Measurements from ENCODE around the gene DCXR.

DCXR gene

DNA sequence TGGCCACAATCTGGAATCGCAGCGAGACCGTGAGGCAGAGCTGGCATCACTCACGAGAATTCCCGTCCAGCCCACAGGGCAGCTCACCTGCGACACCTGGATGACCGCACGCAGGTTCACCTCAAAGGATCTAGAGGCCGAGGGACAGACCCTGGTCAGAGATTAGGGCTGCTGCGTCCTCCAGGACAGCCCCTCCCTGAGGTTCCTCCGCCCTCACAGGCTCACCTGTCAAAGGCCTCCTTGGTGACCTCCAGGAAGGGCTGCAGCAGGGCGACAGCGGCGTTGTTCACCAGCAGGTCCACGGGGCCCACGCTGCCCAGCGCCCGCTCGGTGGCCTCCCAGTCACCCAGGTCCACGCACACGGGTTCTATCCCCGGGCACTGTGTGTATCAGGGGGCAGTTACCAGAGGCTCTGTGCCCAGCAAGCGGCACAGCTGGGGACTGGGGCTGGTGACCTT, 834 bp downstream of the DCXR start:
- no peak for DNase-seq

DNA sequence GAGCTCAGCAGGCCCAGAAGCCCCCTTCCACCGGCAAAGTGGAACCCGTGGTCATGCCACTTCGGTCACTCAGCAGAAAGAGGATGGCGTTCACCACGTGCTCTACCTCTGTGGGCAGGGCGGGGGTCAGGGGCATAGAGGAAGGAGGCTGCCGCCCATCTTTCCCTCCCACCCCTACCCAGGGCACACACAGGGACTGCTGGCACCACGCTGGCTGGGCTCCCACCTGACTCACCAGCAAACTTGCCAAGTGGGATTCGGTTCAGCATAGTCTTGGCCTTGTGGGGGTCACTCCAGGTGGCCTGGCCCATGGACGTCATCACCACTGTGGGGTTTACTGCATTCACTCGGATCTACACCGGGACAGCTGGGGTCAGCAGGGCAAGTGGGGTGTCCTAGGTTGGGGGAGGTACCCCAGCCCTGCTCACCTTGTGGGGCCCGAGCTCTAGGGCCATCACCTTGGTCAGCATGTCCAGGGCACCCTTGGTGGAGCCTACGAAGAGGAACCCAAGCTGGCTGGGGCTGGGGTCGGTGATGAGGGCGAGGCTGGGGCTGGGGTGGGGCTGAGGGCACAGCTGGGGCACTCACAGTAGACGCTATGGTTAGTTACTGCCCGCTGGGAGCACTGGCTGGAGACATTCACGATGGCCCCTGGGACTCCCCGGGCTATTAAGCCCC, 1.4 kb downstream of the DCXR start:
- DNase-seq = no peak

DNA sequence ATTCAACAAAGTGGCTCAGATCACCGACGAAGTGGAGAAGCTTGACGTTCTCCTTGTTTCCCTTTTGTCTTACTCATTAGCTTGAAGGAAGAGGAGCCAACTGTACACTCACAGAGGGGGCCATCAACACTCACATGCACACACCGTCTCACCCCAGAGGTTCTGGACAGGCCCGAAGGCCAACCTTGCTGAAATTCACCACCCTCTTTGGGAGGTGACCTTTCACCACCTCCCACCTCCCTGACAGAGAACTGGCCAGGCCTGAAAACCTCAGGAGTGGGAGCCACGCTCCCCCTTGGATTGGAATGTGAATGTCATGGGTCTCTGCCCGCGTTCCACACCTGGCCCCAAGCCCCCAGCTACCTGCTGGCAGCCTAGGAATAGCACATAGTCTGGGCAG, 2.0 kb downstream of the DCXR start:
- DNase-seq = no peak

DNA sequence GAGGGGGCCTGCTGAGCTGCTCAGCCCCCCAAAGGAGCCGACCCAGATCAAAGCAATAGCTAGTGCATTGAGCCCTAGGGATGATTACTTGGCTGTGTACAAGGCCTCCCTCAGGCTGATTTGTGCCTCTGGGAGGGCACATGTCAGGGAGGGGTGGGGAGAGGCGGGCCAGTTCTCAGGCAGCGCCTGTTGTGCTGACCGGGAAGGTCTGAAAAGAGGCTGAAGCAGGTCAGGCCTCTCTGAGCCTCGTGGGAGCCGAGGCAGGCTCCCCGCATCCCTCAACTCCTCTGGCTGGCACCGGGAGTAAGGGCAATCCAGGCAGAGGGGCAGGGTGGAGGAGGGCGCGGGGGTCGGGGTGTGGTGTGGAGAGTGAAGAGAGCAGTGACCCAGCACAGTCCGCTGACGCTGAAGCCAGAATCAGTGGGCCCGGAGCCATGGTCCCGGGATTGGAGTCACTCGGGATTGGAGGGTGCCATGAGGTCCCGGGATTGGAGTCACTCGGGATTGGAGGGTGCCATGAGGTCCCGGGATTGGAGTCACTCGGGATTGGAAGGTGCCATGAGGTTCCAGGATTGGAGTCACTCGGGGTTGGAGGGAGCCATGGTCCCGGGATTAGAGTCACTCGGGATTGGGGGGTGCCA, 3.0 kb downstream of the DCXR start:
- no peak for DNase-seq

DNA sequence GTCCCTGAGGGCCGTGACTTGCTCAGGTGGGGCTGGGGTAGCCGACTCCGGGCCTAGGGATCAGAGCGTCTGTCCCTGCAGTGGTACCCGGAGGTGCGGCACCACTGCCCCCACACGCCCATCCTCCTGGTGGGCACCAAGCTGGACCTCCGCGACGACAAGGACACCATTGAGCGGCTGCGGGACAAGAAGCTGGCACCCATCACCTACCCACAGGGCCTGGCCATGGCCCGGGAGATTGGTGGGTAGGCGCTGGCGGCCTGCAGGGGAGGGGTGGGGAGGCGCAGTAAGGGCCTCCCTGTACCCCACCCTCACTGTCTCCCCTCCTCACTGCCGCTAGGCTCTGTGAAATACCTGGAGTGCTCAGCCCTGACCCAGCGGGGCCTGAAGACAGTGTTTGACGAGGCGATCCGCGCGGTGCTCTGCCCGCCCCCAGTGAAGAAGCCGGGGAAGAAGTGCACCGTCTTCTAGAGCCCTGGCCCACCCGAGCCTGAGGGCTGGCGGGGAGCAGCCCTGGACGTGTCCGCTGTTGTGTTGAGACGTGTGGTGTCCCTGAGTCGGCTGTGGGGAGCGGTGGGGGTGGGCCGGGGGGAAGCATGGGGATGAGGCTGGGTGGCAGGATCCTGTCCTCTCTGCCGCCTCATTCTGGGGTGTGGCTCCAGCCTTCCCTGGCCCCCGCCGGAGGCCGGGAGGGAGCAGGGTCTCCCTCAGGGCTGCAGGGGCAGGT, 4.0 kb downstream of the DCXR start:
- no peak for DNase-seq

DNA sequence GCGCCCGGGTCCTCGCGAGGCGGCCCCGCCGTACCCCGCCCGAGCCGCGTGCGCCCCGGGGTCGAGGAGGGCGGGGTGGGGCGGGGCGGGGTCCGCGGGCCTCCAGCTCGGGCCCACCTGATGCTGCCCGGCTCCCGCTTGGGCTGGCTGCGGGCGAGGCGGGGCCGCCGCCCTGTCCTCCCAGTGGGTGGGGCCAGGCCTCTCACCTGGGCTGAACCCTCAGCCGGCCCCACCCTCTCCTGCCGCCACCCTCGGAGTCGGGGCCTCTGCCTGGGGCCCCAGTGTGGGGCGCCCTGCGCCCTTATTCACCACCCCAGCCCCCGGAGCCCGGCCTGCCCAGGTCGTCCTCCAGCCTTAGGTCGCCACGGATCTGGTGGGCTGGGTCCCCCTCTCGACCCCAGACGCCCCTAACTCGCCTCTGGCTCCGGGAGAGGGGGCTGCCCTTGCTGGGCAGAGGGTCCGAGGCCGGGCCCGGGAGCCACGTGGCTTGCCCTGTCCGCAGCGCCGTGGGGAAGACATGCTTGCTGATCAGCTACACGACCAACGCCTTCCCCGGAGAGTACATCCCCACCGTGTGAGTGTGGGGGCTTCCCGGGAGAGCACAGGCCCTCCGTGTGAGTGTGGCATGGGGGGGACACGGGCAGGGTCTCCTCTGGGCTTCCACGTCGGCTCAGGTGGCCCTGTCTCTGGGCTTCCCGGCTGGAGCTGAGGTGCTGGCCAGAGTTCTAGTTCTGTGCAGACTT, 5.4 kb downstream of the DCXR start:
- peak; percentile 40 to 51 for DNase-seq

DNA sequence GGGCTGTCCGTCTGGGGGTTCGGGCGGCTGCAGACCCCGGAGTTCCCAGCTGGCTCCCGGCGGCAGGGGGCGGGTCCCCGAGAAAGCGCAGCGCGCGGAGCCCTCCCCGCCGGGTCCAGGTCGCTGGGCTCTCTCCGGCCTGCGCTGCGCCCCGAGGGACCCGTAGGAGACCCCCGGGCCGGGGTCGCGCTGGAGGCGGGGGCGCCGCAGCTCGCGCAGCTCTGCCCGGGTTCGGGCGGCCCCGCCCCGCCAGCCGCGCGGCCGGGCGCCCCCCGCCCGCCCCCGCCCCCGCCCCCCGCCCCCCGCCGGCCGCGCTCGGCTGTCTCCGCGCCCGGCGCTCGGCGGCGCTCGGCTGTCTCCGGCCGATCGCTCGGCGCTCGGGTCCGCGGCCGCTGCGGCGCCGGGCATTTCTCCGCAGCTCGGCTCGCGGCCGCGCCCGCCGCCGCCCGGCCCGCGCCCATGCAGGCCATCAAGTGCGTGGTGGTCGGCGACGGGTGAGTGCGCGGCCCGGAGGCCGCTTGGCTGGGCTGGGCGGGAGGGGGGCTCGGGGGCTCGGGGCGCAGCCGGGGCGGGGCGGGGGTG, 6.1 kb downstream of the DCXR start, which contains the start of gene RAC3:
TSS of gene RAC3 (plus strand) at position 376 of the 582 bp plus-strand sequence. CDS start at position 460, 84 bp downstream.
- no peak for DNase-seq

DNA sequence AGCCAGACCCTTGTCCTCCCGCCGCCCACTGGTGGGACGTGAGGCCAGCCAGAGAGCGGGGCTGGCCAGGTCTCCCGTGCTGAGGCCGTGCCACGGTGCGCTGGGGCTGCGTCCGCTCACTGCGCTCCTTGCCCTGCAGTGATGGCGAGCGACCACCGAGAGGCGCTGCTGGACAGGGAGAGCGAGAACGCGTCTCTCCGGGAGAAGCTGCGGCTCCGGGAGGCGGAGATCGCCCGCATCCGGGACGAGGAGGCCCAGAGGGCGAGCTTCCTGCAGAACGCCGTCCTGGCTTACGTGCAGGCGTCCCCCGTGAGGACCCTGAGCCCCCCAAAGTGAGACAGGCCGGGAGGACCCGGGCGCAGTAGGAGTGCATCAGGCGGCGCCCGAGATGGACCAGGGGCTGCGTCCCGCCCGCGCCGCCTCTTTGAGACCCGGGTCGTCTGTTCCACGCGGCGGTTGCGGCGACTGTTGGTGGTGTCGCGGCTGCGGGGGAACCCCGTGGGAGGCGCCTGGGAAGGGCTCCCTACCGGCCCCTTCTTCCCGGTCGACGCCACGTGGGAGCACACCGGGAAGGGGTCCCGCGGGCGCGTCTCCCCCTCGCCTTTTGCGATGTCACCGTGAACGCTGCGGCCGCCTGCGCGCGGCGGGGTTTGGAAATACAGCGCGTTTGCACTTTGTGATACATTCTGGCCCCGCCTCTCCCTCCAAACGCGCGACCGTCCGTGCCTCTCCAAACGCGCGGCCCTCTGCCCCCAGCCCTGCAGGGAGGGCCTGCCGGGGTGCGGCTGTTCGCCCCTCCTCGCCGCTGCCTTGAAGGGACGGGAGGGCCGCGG, 6.8 kb downstream of the DCXR start:
- DNase-seq = peak; percentile 81 to 83

DNA sequence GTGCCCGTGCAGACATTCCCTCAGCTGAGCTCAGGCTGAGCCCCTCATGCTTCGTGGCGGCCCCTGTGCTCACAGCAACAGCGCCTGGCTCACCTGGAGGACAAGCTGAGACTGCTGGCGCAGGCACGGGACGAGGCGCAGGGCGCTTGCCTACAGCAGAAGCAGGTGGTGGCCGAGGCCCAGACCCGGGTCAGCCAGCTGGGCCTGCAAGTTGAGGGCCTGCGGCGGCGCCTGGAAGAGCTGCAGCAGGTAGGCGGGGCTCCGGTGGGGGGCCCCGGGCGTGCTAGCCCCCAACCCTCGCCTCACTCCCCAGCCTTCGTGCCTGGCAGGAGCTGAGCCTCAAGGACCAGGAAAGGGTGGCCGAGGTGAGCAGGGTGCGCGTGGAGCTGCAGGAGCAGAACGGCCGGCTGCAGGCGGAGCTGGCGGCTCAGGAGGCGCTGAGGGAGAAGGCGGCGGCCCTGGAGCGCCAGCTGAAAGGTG, 7.5 kb downstream of the DCXR start:
- DNase-seq = no peak

DNA sequence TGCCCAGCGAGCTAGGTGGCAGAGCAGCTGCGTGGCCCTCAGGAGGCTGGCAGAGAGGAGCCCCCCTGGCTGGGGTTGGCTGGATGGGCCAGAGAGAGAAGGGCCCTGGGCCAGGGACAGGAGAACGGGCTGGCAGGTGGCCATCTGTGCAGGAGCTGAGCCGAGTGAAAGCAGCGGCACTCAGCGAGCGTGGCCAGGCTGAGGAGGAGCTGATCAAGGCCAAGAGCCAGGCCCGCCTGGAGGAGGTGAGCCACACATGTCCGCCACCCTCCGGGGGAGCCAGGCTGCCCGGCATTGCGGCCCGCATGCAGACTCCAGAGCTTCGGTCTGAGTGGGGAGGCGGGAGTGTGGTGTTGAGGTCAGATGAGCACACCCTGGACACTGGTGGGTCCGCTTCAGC, 8.1 kb downstream of the DCXR start:
- DNase-seq = no peak

DNA sequence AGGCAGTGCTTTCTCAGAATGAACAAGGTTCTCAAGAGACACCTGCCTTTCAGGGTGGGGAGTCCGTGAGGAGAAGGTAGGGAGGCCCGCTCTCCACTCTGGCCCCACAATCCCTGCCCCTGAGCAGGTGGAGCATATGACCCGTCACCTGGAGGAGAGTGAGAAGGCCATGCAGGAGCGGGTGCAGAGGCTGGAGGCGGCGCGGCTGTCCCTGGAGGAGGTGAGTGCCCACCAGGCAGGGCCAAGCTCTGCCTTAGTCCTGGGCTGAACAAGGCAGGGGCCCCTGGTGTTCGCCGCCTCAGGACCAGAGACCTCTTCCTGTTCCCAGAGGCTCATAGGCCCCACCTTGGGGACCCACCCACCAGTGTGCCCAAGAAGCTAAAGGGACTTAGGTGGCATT, 8.5 kb downstream of the DCXR start:
- no peak for DNase-seq

DNA sequence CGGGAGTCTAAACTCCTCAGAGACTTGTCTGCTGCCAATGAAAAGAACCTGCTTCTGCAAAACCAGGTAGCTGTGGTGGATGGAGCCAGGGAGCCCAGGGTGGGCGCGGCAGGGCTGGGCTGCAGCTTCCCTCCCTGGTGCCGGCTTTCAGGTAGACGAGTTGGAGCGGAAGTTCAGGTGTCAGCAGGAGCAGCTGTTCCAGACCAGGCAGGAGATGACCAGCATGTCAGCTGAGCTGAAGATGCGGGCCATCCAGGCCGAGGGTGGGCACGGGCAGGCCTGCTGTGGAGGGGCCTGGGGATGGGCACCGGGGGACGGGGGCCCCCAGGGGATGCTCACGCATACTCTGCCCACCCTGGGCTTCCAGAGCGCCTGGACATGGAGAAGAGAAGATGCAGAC, 9.3 kb downstream of the DCXR start:
- DNase-seq = no peak

DNA sequence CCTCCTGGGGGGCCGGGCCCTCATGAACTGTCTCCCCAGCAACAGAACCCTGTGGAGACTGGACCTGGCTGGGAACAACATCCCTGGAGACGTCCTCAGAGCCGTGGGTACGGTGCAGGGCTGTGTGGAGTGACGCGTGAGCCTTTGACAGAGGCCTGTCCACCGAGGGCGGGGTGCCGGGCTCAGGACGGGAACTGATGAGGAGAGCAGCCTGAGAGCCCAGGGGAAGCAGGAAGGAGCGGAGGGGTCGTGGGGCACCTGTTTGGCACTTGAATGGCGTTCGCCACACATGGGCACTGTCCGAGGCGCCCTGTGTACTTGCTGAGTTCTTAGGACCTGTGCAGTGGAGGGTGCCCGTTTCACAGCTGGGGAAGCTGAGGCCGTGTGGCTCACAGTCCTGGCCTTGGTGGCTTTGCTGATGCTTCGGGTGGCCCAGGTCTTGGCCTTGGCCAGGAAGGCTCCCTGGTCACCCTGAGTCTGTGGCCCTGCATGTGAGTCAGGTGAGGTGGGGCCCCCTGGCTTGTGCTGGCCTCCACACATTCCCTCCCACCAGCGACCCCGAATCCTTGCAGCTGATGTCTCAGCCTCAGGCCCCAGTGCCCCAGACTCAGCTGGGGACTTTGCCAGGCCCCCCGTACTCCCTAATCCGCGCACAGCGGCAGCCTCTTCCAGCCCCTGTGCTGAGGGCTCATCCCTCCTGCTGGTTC, 11.9 kb downstream of the DCXR start:
- DNase-seq = no peak

DNA sequence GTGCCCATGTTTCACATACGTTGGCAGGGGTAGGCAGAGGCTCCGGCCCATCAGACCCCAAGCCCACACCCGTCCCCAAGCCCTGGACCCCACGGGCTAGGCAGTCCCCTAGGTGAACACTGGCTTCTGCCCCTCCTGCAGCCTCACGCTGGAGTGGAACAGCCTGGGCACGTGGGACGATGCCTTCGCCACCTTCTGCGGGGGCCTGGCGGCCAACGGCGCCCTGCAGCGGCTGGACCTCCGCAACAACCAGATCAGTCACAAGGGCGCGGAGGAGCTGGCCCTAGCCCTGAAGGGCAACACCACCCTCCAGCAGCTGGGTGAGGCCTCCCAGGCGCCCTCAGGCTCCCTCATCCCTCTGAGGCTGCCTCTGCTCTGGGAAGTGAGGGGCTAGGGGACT, 12.6 kb downstream of the DCXR start:
- DNase-seq = no peak

DNA sequence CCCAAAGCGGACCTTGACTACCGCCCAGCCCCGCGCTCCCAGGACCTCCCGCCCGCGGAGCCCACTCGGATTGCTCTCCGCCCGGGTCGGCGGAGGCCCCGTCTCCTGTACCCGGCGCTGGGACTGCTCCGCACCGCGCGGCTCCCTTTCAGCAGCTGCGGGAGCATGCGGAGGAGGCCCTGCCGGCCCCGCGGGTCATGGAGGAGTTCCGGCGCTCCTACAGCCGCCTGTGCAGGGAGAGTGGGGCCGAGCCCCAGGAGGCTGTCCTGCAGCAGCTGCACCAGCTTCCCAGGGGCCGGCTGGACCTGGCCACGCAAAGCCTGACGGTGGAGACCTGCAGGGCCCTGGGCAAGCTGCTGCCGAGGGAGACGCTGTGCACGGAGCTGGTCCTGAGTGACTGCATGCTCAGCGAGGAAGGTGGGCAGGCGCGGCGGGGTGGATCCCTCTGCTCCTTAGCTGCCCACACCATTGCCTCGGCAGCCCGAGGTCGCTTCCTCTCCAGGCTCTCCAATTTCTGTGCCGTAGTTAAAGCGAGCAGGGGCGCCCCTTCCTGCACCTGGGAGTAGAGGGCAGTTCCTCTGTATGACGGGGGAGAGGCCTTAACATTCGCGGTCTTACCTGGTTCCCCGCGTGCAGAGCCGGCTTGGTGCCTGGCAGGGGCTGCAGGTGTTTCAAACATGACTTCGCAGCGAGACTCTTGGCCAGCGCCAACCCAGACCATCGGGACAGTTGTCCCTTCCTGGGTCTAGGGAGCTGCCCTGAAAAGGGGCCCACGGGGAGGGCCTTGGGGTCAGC, 13.9 kb downstream of the DCXR start:
- DNase-seq = no peak

DNA sequence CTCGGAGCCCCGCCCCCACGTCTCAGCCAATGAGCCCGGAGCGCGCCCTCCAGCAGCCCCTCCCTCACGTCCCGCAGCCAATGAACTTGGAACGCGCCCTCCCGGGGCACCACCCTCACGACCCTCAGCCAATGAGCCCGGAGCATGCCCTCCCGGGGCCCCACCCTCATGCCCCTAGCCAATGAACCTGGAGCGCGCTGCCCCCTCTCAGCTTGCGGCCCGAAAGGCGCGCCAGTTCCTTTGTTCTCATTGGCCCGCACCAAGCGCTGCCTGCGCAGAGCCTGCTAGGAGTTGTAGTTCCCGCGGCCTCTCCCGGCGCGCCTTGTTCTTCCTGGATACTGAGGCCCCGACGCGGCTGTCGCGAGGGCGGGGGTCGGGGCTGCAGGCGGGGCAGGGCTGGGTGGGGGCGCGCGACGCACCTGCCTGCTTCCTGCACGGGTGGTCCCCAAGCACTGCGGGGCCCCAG, 14.5 kb downstream of the DCXR start, which contains the start of gene LRRC45:
TSS of gene LRRC45 (plus strand) at position 325 of the 466 bp plus-strand sequence. CDS start 339 bp downstream, outside the sequence.
- peak; percentile 100 for DNase-seq

DNA sequence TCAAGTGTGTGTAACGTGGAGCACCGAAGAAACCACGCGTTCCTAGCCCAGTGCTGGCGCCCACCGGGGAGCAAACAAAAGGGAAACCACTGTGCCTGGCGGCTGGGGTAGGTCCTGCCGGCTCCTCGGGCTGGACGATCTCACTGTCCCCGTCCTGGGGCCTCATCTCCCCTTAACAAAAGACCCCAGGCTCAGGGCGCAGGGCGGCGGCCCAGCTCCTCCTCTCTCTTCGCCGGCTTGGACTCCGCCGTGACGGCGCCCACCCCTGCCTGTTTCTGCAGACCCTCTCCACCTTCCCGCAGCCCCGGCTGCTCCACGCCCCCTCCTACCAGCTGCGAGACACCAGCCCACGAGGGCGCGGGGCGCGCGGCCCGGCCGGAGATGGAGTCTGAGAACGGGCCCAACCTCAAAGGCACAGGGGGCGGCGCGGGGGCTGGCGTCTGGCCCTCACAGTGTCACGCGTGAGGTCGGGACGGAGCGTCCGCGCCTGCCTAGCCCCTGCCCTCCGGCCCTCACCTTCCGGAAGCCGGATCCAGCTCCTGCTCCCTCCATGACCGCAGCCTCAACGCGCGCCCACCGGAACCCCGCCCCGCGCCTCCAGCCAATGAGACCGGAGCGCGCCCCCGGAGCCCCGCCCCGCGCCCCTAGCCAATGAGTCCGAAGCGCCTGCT, 15.1 kb downstream of the DCXR start, which contains the start of gene CENPX:
TSS of gene CENPX (minus strand) at position 569 of the 671 bp plus-strand sequence. CDS start at position 552, 17 bp downstream.
- DNase-seq = no peak

DNA sequence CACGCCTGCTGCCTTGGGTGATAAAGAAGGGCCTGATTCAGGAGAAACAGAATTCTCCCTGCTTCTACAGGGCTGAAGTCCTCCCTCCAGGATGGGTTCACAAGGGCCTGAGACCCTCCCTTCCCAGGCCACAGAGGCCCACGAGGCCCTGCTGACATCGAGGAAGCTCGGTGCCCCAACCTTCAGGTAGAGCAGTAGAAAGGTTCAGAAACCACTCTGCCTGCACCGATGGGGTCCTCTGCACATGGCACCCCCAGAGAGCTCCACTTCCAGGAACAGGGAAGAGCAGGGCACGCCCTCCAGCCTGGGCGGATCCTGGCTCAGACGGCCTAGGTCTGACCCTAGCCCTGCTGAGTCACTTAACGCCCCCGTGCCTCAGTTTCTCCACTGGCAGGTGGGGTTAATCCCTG, 15.6 kb downstream of the DCXR start:
- DNase-seq = no peak

Data from CD4-positive, alpha-beta T cell treated with Interleukin-1 beta for 1 hour (primary cell).